ENCODE measurements around the gene NLK. TPM values are rescaled to one million over a fixed set of nuclear protein-coding genes. Genes with fewer than 3 reads are reported as not detected.

The NLK gene
- total RNA-seq, 2 experiments from 2014 or later: 13.1 to 16.1 TPM

- ATAC-seq: no peak
- Mint-ChIP-seq H3K4me3 (peak overlapping the region; percentile 76), H3K9me3 (ENCODE audit: low read depth) (no peaks in the 10 kb centered on the region), H3K36me3 (peaks cover 32% of the 10 kb centered on the region), H3K27ac (peak overlapping the region; percentile 5), H3K27me3 (peaks cover 4% of the 10 kb centered on the region), H3K4me1 (peaks cover 57% of the 10 kb centered on the region)
- CTCF ChIA-PET: no interaction called here
- DNase-seq: no peak
Observed at GRCh38 chr17:28043296-28043695, 819 bp downstream of the NLK start.

- no peaks in the 10 kb centered on the region for H3K9me3 Mint-ChIP-seq (ENCODE audit: low read depth)
- CTCF ChIA-PET: no interaction called here
- DNase-seq: no peak
- peaks cover 32% of the 10 kb centered on the region for H3K36me3 Mint-ChIP-seq
- H3K4me1 Mint-ChIP-seq: peaks cover 57% of the 10 kb centered on the region
- peaks cover 4% of the 10 kb centered on the region for H3K27me3 Mint-ChIP-seq
- ATAC-seq: no peak
- peak overlapping the region; percentile 76 for H3K4me3 Mint-ChIP-seq
- no peak overlapping the region for H3K27ac Mint-ChIP-seq
Observed at GRCh38 chr17:28043741-28044140, 1.3 kb downstream of the NLK start.

GRCh38 chr17:28045304-28045703, 2.8 kb downstream of the NLK start:
- Mint-ChIP-seq H3K4me1 (peaks cover 54% of the 10 kb centered on the region), H3K36me3 (peaks cover 33% of the 10 kb centered on the region), H3K27me3 (no peaks in the 10 kb centered on the region), H3K27ac (no peak overlapping the region), H3K9me3 (ENCODE audit: low read depth) (no peaks in the 10 kb centered on the region), H3K4me3 (no peak overlapping the region)
- no peak for DNase-seq
- ATAC-seq: no peak
- CTCF ChIA-PET: no interaction called here

GRCh38 chr17:28046034-28046825, 3.8 kb downstream of the NLK start:
- Mint-ChIP-seq H3K4me3 (no peak overlapping the region), H3K27ac (no peak overlapping the region), H3K27me3 (no peaks in the 10 kb centered on the region), H3K9me3 (ENCODE audit: low read depth) (no peaks in the 10 kb centered on the region), H3K4me1 (peaks cover 48% of the 10 kb centered on the region), H3K36me3 (peaks cover 35% of the 10 kb centered on the region)
- CTCF ChIA-PET: no interaction called here
- DNase-seq (no peak), ATAC-seq (no peak)

GRCh38 chr17:28047806-28048205, 5.3 kb downstream of the NLK start:
- Mint-ChIP-seq H3K27me3 (no peaks in the 10 kb centered on the region), H3K4me1 (peaks cover 44% of the 10 kb centered on the region), H3K9me3 (ENCODE audit: low read depth) (no peaks in the 10 kb centered on the region), H3K36me3 (peaks cover 33% of the 10 kb centered on the region), H3K4me3 (no peak overlapping the region), H3K27ac (no peak overlapping the region)
- no peak for DNase-seq
- ATAC-seq: no peak
- CTCF ChIA-PET: no interaction called here

- CTCF ChIA-PET: no interaction called here
- H3K36me3 Mint-ChIP-seq: peaks cover 23% of the 10 kb centered on the region
- H3K27ac Mint-ChIP-seq: no peak overlapping the region
- no peaks in the 10 kb centered on the region for H3K9me3 Mint-ChIP-seq (ENCODE audit: low read depth)
- ATAC-seq (no peak), DNase-seq (no peak)
- H3K4me1 Mint-ChIP-seq: peaks cover 32% of the 10 kb centered on the region
- no peaks in the 10 kb centered on the region for H3K27me3 Mint-ChIP-seq
- no peak overlapping the region for H3K4me3 Mint-ChIP-seq
Observed at GRCh38 chr17:28049071-28049470, 6.6 kb downstream of the NLK start.

GRCh38 chr17:28053044-28053670, 10.7 kb downstream of the NLK start:
- Mint-ChIP-seq H3K27me3 (no peaks in the 10 kb centered on the region), H3K27ac (no peak overlapping the region), H3K9me3 (ENCODE audit: low read depth) (no peaks in the 10 kb centered on the region), H3K4me3 (no peak overlapping the region), H3K4me1 (peaks cover 18% of the 10 kb centered on the region), H3K36me3 (peaks cover 3% of the 10 kb centered on the region)
- CTCF ChIA-PET: interaction anchor here (1.5 kb wide), 1 partner anchor 159 kb away, joined by 5 read pairs; no protein-coding TSS in a partner anchor
- DNase-seq (no peak), ATAC-seq (no peak)

GRCh38 chr17:28053725-28054124, 11.2 kb downstream of the NLK start:
- Mint-ChIP-seq H3K4me1 (peaks cover 22% of the 10 kb centered on the region), H3K4me3 (no peak overlapping the region), H3K27me3 (no peaks in the 10 kb centered on the region), H3K9me3 (ENCODE audit: low read depth) (no peaks in the 10 kb centered on the region), H3K27ac (no peak overlapping the region), H3K36me3 (peaks cover 3% of the 10 kb centered on the region)
- CTCF ChIA-PET: interaction anchor here (1.5 kb wide), 2 partner anchors 22 to 160 kb away, joined by 5 read pairs; no protein-coding TSS in a partner anchor
- no peak for DNase-seq
- no peak for ATAC-seq

- Mint-ChIP-seq H3K4me3 (no peak overlapping the region), H3K9me3 (ENCODE audit: low read depth) (no peaks in the 10 kb centered on the region), H3K36me3 (no peaks in the 10 kb centered on the region), H3K27ac (no peak overlapping the region), H3K27me3 (no peaks in the 10 kb centered on the region), H3K4me1 (peaks cover 20% of the 10 kb centered on the region)
- no peak for ATAC-seq
- CTCF ChIA-PET: interaction anchor here (1.5 kb wide), 1 partner anchor 9 kb away, joined by 5 read pairs; no protein-coding TSS in a partner anchor
- no peak for DNase-seq
Observed at GRCh38 chr17:28055546-28056275, 13.2 kb downstream of the NLK start.

GRCh38 chr17:28056276-28056620, 13.8 kb downstream of the NLK start:
- Mint-ChIP-seq H3K9me3 (ENCODE audit: low read depth) (no peaks in the 10 kb centered on the region), H3K27ac (no peak overlapping the region), H3K4me3 (no peak overlapping the region), H3K27me3 (no peaks in the 10 kb centered on the region), H3K36me3 (no peaks in the 10 kb centered on the region), H3K4me1 (peaks cover 20% of the 10 kb centered on the region)
- ATAC-seq (no peak), DNase-seq (no peak)
- CTCF ChIA-PET: no interaction called here

- Mint-ChIP-seq H3K27ac (peak overlapping the region; percentile 19), H3K36me3 (no peaks in the 10 kb centered on the region), H3K27me3 (no peaks in the 10 kb centered on the region), H3K9me3 (ENCODE audit: low read depth) (no peaks in the 10 kb centered on the region), H3K4me3 (no peak overlapping the region), H3K4me1 (peaks cover 18% of the 10 kb centered on the region)
- CTCF ChIA-PET: no interaction called here
- peak; percentile 72 for ATAC-seq
- no peak for DNase-seq
Observed at GRCh38 chr17:28057731-28058246, 15.3 kb downstream of the NLK start.

GRCh38 chr17:28059675-28060074, 17.2 kb downstream of the NLK start:
- CTCF ChIA-PET: interaction anchor here (1.6 kb wide), 1 partner anchor 192 kb away, joined by 5 read pairs; no protein-coding TSS in a partner anchor
- no peak overlapping the region for H3K27ac Mint-ChIP-seq
- no peaks in the 10 kb centered on the region for H3K9me3 Mint-ChIP-seq (ENCODE audit: low read depth)
- no peak for ATAC-seq
- no peaks in the 10 kb centered on the region for H3K36me3 Mint-ChIP-seq
- DNase-seq: no peak
- H3K4me3 Mint-ChIP-seq: no peak overlapping the region
- H3K4me1 Mint-ChIP-seq: peaks cover 18% of the 10 kb centered on the region
- H3K27me3 Mint-ChIP-seq: no peaks in the 10 kb centered on the region

GRCh38 chr17:28065706-28066105, 23.2 kb downstream of the NLK start:
- DNase-seq (no peak), ATAC-seq (no peak)
- H3K4me1 Mint-ChIP-seq: peaks cover 12% of the 10 kb centered on the region
- H3K4me3 Mint-ChIP-seq: no peak overlapping the region
- peaks cover under 1% of the 10 kb centered on the region for H3K9me3 Mint-ChIP-seq (ENCODE audit: low read depth)
- H3K27me3 Mint-ChIP-seq: no peaks in the 10 kb centered on the region
- no peak overlapping the region for H3K27ac Mint-ChIP-seq
- CTCF ChIA-PET: no interaction called here
- peaks cover 8% of the 10 kb centered on the region for H3K36me3 Mint-ChIP-seq

All from activated CD8-positive, alpha-beta memory T cell treated with anti-CD3 and anti-CD28 coated beads, Interleukin-2, amount 10 ng/mL, durations not matched to agents 7 days and 5 days (primary cell).